Muscle layer of colon (tissue), 2 donors: ENCODE measurements around the gene KCNH8.

ENCODE experiments used
- H3K27ac ChIP-seq: one replicate; pipeline ENCODE4 v1.7.0; 2013; ENCODE audit warnings: low read depth, mild to moderate bottlenecking, low read length, moderate library complexity
- H3K27me3 ChIP-seq, 2 donors: one replicate each; pipeline ENCODE4 v1.7.0; 2013; ENCODE audit warnings: low read length in 2 of 2, mild to moderate bottlenecking in 2 of 2; ENCODE audit not compliant: insufficient read depth in 2 of 2, control insufficient read depth in 1 of 2
- H3K36me3 ChIP-seq: one replicate; pipeline ENCODE4 v1.7.0; 2013; ENCODE audit warnings: mild to moderate bottlenecking, low read length; ENCODE audit not compliant: insufficient read depth
- H3K4me1 ChIP-seq: one replicate; pipeline ENCODE4 v1.7.0; 2013; ENCODE audit warnings: mild to moderate bottlenecking, low read length; ENCODE audit not compliant: insufficient read depth
- H3K4me3 ChIP-seq, 2 donors: one replicate each; pipeline ENCODE4 v1.7.0; 2013; ENCODE audit warnings: low read length in 2 of 2, low read depth in 1 of 2, mild to moderate bottlenecking in 1 of 2, moderate library complexity in 1 of 2
- H3K9ac ChIP-seq: one replicate; pipeline ENCODE4 v1.7.0; 2013; ENCODE audit warnings: low read length
- H3K9me3 ChIP-seq: one replicate; pipeline ENCODE4 v1.7.0; 2013; ENCODE audit warnings: mild to moderate bottlenecking, low read length
- donor health status: abdominal sarcoma.
- donor health status: Adenocarcinoma of cecum.

The KCNH8 gene

DNA sequence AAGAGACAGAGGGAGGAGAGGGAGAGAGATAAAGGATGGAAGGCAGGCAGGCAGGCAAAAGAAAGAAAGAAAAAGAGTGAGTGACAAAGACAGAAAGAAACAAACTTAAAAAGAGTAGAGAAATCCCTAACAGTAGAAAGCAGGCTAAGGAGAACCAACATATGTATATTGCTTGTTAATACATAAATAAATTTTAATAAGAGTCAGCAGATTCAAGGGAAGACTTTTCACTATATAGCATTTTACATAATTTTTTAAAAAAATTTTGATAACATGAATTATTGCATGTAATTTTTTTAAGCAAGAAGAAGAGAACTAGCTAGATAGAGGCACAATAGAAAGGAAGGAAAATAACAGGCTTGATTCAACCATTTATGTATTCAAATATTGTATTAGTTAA lies 291.6 kb downstream of the KCNH8 start:
- Histone ChIP-seq H3K36me3 (no peaks in the 10 kb centered on the region), H3K9ac (no peak overlapping the region), H3K27ac (no peak overlapping the region), H3K4me3 (no peak overlapping the region), H3K4me1 (no peaks in the 10 kb centered on the region), H3K9me3 (no peaks in the 10 kb centered on the region), H3K27me3 (no peaks in the 10 kb centered on the region)

GRCh38 chr3:19446138-19446537 lies 297.8 kb downstream of the KCNH8 start:
- no peaks in the 10 kb centered on the region for H3K4me1 ChIP-seq
- H3K9ac ChIP-seq: no peak overlapping the region
- no peak overlapping the region for H3K4me3 ChIP-seq
- H3K9me3 ChIP-seq: no peaks in the 10 kb centered on the region
- H3K36me3 ChIP-seq: no peaks in the 10 kb centered on the region
- H3K27me3 ChIP-seq: no peaks in the 10 kb centered on the region
- H3K27ac ChIP-seq: no peak overlapping the region

DNA sequence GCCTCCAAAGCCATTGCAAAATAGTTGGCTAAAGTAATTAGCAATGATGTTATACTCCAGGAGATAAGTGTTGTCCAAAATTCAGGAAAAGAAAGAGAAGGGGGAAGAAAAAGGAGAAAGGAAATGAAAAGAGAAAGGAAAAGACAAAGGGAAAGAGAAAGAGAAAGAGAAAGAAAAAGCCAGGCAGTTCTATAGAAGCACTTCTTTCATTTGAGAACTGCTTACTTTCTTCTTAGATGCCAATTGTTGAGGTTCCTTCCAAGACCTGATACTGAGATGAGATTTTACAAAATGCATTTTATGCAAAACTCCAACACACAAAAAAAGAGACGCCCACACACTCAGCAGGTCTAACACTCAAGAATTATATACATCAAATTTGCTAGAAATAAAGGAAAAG lies 298.4 kb downstream of the KCNH8 start:
- Histone ChIP-seq H3K4me1 (no peaks in the 10 kb centered on the region), H3K9me3 (no peaks in the 10 kb centered on the region), H3K27me3 (no peaks in the 10 kb centered on the region), H3K9ac (no peak overlapping the region), H3K36me3 (no peaks in the 10 kb centered on the region), H3K27ac (no peak overlapping the region), H3K4me3 (no peak overlapping the region)

- Histone ChIP-seq H3K4me1 (no peaks in the 10 kb centered on the region), H3K36me3 (no peaks in the 10 kb centered on the region), H3K4me3 (no peak overlapping the region), H3K27me3 (no peaks in the 10 kb centered on the region), H3K27ac (no peak overlapping the region), H3K9me3 (no peaks in the 10 kb centered on the region), H3K9ac (no peak overlapping the region)
Measured at GRCh38 chr3:19455546-19455945, 307.2 kb downstream of the KCNH8 start.

DNA sequence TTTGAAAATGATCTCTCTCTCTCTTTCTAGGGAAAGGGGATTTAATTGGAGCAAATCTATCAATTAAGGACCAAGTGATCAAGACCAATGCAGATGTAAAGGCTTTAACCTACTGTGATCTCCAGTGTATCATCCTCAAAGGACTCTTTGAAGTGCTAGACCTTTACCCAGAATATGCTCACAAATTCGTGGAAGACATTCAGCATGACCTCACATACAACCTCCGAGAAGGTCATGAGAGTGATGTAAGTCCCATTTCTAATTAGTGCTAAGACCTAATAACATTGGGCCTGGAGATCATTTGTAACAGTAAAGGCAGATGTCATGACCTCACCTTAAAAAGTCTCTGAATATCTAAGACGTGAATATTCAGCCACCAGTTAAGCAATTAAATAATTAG lies 308.4 kb downstream of the KCNH8 start:
- no peak overlapping the region for H3K9ac ChIP-seq
- no peaks in the 10 kb centered on the region for H3K27me3 ChIP-seq
- no peaks in the 10 kb centered on the region for H3K36me3 ChIP-seq
- H3K4me1 ChIP-seq: no peaks in the 10 kb centered on the region
- no peak overlapping the region for H3K27ac ChIP-seq
- H3K4me3 ChIP-seq: no peak overlapping the region
- H3K9me3 ChIP-seq: no peaks in the 10 kb centered on the region

- no peaks in the 10 kb centered on the region for H3K36me3 ChIP-seq
- H3K27ac ChIP-seq: no peak overlapping the region
Measured at GRCh38 chr3:19457449-19457848, 309.1 kb downstream of the KCNH8 start.

DNA sequence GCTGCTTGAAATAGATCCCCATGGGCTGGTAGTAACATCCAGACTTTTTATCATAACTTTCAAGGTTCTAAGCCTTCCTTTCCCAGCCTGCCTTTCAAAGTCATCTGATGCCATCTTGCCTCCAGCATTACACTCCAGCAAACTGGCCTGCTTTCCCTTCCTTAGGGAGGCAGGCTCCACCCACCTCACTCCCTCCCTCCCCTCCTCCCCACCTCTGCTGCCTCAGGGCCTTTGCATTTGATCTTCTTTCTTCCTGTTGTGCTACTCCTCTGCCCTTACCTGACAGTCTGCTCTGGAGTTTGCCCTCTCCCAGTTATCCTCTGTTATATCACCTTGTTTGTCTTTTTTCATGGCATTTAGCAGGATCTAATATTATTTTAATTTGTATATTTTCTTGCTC lies 319.5 kb downstream of the KCNH8 start:
- Histone ChIP-seq H3K9me3 (no peaks in the 10 kb centered on the region), H3K4me1 (no peaks in the 10 kb centered on the region), H3K36me3 (no peaks in the 10 kb centered on the region), H3K9ac (no peak overlapping the region), H3K27ac (no peak overlapping the region), H3K4me3 (no peak overlapping the region), H3K27me3 (no peaks in the 10 kb centered on the region)

More at GRCh38 chr3:19457449-19457848, 309.1 kb downstream of the KCNH8 start:
- no peaks in the 10 kb centered on the region for H3K4me1 ChIP-seq
- no peaks in the 10 kb centered on the region for H3K27me3 ChIP-seq
- H3K9me3 ChIP-seq: no peaks in the 10 kb centered on the region
- no peak overlapping the region for H3K4me3 ChIP-seq
- H3K9ac ChIP-seq: no peak overlapping the region

GRCh38 chr3:19471138-19471537 lies 322.8 kb downstream of the KCNH8 start:
- no peaks in the 10 kb centered on the region for H3K36me3 ChIP-seq
- no peaks in the 10 kb centered on the region for H3K9me3 ChIP-seq
- H3K27ac ChIP-seq: no peak overlapping the region
- no peak overlapping the region for H3K4me3 ChIP-seq
- no peaks in the 10 kb centered on the region for H3K27me3 ChIP-seq
- H3K9ac ChIP-seq: no peak overlapping the region
- H3K4me1 ChIP-seq: no peaks in the 10 kb centered on the region

DNA sequence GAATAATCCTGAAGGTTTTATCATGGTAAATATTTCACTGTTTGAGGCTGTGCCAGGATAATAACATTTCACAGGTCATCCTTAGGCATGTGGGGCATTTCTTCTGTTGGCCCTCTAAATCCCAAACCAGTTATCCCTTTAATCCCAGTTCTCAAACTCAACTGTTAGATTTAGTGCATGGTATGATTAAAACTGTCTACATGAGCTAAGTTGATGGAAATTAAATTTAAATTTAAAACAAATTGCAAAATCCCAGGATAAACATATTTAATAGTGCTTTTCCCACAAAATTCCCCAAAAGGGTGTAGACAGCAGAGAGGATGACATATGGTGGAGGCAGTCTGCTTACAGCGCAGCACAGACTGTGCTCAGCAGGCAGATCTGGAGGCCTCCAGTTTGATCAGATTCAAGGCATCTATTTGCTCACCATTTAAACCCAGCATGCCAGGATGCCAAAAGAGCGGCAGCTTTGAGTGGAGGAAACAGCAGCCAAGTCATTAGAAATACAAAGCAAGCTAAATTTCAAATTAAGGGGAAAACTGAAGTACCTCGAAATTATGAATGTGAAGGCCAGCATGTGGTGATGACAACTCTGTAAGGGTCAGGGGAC lies 325.8 kb downstream of the KCNH8 start:
- Histone ChIP-seq H3K4me3 (no peak overlapping the region), H3K27ac (no peak overlapping the region), H3K4me1 (no peaks in the 10 kb centered on the region), H3K9me3 (no peaks in the 10 kb centered on the region), H3K9ac (no peak overlapping the region), H3K36me3 (no peaks in the 10 kb centered on the region), H3K27me3 (no peaks in the 10 kb centered on the region)

DNA sequence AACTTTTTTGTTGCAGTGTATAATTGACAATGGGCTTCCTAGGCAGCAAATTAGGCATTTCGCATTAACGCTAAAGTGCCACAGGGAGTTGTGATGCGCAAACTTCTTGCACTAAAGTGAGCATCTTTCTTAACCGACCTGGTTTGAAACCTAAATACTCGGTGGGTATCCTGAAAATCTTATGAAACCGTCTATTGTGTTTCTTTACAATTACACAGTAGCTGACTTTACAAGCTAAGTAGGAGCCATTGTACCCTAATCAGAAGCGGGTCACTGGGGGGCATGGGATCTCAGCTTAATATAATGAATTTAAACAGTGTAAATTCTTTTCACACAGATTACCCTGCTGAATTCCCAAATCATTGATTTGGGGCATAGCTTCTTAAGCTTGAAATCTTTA lies 328.0 kb downstream of the KCNH8 start:
- no peak overlapping the region for H3K9ac ChIP-seq
- H3K9me3 ChIP-seq: no peaks in the 10 kb centered on the region
- H3K27ac ChIP-seq: no peak overlapping the region
- H3K4me1 ChIP-seq: no peaks in the 10 kb centered on the region
- H3K27me3 ChIP-seq: no peaks in the 10 kb centered on the region
- H3K4me3 ChIP-seq: no peak overlapping the region
- H3K36me3 ChIP-seq: no peaks in the 10 kb centered on the region

GRCh38 chr3:19485267-19485666 lies 337.0 kb downstream of the KCNH8 start:
- Histone ChIP-seq H3K9me3 (no peaks in the 10 kb centered on the region), H3K9ac (no peak overlapping the region), H3K4me1 (no peaks in the 10 kb centered on the region), H3K4me3 (no peak overlapping the region), H3K36me3 (no peaks in the 10 kb centered on the region), H3K27me3 (no peaks in the 10 kb centered on the region), H3K27ac (no peak overlapping the region)

DNA sequence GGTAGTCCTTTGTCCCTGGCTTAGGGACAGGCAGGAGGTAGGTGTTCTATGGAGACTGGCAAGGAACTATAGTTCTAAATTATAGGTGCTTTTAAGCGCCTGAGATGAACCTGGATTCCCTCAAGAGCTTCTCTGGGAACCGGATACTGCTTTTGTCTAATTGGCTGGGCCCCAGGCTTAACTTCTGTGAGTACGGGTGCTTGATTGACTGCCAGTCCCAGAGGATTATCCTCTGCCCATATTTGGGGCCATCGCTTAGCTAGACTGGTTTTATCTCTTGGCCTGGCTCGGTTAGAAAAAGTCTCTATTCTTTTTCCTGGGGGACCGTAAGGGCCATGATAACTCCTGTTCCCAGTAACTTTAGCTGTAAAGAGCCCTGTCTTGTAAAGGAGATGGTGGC lies 339.1 kb downstream of the KCNH8 start:
- Histone ChIP-seq H3K36me3 (no peaks in the 10 kb centered on the region), H3K4me3 (no peak overlapping the region), H3K9me3 (no peaks in the 10 kb centered on the region), H3K9ac (no peak overlapping the region), H3K27me3 (no peaks in the 10 kb centered on the region), H3K4me1 (no peaks in the 10 kb centered on the region), H3K27ac (no peak overlapping the region)
